HG03159 (cell line): ENCODE results near the gene OR10T2.
"Not testable (repeated sequence)": the region's sequence is repeated elsewhere in the genome, so short reads cannot be mapped to it uniquely, and the experiment has no call there.

Experiments used
- ATAC-seq: cut with Tn5 transposase; IDR thresholded peaks from one replicate; pipeline ENCODE4 v1.9.1; 2021; ENCODE audit warnings: mild to moderate bottlenecking, moderate library complexity; ENCODE audit not compliant: unreplicated experiment

Gene OR10T2, protein sequence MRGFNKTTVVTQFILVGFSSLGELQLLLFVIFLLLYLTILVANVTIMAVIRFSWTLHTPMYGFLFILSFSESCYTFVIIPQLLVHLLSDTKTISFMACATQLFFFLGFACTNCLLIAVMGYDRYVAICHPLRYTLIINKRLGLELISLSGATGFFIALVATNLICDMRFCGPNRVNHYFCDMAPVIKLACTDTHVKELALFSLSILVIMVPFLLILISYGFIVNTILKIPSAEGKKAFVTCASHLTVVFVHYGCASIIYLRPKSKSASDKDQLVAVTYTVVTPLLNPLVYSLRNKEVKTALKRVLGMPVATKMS

DNA sequence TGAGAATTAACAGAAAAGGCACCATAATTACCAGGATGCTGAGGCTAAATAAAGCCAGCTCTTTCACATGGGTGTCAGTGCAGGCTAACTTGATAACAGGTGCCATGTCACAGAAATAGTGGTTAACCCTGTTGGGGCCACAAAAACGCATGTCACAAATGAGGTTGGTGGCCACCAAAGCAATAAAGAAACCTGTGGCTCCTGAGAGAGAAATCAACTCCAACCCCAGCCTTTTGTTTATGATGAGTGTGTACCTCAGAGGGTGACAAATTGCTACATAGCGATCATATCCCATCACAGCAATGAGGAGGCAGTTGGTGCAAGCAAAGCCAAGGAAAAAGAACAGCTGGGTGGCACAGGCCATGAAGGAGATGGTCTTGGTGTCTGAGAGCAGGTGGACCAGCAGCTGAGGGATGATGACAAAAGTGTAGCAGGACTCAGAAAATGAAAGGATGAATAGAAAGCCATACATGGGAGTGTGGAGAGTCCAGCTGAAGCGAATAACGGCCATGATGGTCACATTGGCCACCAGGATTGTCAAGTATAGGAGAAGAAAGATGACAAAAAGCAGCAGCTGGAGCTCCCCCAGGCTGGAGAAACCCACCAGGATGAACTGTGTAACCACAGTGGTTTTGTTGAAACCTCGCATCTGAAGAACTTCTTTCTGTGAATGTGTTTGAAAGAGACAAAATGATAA is at the start of gene OR10T2:
OR10T2 (minus strand) TSS at position 649 of the 697 bp plus-strand sequence; CDS start at position 649, 0 bp downstream.
- ATAC-seq, result no peak

DNA sequence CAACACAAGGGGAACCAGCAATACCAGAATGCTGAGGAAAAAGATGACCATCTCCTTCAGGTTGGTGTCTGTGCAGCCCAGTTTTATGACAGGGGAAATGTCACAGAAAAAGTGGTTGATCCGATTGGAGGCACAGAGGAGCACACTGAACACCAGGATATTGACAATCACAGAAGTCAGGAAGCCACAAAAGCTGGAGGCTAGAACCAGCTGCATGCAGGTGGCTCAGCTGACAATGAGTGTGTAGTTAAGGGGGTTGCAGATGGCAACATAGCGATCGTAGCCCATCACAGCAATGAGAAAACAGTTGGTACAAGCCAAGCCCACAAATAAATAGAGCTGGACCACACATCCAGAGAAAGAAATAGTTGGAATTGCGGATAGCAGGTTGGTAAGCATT is 46.1 kb upstream of the OR10T2 start:
- no peak for ATAC-seq

DNA sequence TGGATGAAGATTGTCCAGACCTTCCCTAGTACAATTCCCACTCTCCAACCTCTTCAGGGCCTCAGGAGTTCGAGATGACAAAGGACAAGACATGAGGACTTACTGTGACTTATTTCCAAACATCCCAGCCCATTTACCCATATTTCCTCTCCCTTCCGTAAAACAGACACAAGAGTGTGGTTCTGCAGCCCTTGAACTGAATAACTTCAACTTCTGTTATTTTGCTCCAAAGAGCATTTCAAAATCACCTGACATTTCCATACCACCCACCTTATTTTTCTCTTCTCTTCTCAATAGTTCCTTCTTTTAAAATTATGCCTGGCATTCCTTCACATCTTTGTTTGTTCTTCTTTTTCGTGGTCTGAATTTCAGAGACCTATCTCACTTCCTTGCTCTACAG is 35.5 kb upstream of the OR10T2 start:
- no peak for ATAC-seq

DNA sequence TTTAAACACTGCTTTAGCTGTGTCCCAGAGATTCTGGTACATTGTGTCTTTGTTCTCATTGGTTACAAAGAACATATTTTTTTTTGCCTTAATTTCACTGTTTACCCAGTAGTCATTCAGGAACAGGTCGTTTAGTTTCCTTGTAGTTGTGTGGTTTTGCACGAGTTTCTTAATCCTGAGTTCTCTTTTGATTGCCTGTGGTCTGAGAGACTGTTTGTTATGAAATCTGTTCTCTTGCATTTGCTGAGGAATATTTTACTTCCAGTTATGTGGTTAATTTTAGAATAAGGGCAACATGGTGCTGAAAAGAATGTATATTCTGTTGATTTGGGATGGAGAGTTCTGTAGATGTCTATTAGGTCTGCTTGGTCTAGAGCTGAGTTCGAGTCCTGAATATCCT is 30.9 kb upstream of the OR10T2 start:
- ATAC-seq, result not testable (repeated sequence)

DNA sequence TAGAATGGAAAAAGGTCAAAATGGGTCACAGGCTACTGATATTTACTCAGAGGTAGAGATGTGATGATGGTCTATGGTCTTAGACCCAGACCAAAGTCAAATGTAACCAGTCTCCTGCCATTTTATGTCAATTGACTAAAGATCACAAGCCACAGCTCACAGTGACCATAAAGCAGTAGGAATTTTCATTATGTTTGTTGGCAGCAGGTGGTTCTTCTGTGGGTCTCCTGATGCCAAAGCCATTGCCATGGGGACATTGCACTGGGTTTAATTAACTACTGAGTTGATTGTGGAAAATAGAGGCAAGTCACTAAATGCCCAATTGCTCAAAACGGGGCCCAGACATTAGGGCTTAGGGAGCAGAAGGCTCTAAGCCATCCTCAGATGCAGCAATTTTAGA is 26.9 kb upstream of the OR10T2 start, which contains the start of gene OR10K2:
OR10K2 (minus strand) TSS at position 101 of the 400 bp plus-strand sequence. CDS start 5,371 bp downstream, outside the sequence.
- no peak for ATAC-seq

DNA sequence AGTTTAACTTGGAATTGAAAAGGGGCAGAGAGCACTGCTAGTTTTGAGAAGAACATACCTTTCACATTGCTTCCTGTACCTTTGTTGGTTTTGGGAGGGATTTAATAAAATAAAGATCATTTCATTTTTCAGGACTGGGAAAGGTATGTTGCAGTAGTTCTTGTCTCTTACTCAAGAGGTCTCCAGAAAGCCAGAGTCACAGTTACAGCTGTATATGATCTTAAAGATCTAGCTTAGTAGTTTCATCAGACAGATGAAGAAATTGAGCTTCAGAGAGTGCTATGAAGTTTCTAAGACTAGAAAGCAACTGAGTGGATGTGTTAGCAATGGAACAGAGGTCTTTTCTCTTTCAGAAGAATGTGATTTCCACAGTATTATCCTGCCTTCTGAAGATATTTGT is 25.8 kb upstream of the OR10T2 start:
- no peak for ATAC-seq

DNA sequence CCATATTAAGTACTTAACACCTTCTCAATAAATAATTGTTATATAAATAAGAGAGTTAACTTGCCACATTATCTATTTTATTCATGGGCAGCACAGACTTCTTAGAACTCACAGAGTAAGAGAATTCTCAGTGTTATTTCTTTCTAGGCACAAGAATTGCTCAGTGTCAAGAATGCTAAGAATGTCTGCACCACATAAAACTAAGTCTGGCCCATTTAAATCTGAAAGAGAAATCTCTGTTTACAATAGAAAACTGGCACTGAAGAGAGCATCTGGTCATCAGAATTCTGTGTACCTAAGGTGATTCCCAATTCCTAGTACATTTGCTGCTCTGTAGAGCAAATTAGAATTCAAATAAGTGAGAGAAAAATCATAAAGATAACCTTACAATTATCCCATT is 22.9 kb upstream of the OR10T2 start:
- no peak for ATAC-seq

DNA sequence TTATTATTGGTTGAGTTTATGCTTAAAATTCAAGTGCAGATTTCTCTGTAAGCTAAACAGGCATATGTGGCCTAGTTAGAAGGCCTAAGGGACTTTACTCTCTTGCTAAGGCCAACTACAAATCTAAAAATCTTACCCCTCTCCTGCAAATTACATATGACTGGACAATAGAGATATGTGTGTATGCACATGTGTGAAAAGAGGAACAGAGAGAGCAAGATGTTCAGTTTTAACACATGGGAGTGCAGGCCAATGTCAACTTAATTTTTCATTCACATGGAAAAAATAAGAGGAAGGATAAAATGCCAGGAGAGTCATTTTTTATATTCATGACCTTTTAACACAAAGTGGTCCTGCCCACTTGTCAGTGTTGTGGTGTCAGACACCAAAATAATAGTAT is 18.3 kb upstream of the OR10T2 start:
- ATAC-seq, result no peak

DNA sequence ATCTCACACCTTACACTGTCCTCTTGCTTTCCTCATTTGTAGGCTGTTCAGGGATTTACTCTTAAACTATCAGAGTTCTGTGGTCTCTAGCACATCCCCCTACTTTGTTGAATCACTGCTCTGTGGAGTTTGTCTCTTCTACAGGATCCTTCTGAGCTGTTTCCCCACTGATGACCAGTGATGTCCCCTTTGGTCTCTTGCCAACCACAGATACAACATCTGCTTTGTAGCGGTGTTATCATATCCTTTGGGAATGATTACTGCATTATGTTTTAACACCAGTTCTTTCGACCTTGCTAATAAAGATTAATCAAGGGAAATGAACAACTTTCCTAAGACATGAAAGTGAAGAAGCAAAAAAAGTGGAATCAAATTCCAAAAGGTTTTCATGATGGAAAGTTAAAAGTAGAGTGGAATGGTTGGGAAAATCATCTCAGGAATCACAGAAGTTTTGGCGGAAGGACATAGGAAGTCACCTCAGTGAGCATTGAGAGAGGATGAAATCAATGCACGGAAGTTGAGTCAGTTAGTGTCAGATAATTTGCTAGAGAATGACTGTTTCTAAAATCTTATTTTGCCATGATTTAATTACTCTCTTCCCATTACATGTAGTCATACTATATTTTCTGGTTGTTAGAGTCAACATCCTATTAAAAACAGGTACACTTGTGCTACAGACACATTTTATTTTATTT is 15.5 kb upstream of the OR10T2 start:
- ATAC-seq, result no peak

DNA sequence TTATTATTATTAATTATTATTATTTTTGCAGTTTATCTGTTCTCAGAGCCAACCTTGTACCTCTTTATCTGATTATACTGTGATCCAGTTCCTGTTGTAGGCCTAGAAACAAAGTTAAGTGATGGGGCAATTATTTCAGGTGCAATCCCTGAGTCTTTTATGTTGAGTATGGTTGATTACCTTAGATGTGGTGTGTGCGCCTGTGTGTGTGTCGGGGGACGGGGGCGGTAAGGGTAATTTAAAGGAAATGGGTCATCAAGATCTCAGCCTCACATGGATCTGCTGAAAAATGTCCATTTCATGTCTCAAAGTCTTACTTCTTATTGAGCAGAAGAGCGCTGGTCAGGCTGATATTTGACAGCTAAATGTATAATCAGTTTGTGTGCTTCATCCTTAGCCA is 7.8 kb upstream of the OR10T2 start:
- no peak for ATAC-seq

DNA sequence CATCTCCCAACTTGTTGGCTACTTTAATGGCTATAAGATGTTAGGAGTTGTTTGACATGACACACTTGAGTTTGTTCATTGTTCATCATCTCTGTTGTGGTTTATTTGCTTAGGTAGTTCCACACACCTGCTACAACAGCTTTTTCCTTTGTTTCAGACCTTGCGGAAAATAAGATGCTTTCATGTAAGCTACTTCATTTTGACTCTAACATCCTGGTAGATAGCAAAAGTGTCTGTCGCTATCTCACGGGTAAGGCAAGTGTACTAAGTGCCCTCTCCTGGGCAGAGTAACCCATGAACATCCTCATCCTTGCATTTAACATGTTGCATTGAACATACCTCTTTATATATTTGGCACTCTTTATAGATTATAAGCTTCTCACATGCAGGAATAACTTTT is 1.6 kb upstream of the OR10T2 start:
- no peak for ATAC-seq

DNA sequence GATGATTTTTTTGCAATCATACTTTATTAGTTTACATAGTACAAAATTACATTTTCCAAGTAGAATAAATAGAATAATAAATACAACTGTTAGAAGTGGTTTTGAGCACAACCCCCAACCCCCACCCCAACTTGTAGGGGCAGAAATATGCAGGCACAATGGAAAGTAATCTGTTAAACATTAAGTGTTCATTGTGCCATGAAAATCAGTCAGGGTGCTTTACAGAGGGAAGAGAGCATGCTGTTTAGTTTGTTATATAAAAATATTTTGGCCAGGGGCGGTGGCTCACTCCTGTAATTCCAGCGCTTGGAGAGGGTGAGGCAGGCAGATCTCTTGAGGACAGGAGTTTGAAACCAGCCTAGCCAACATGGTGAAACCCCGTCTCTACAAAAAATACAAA is 2.6 kb downstream of the OR10T2 start:
- ATAC-seq, result no peak

DNA sequence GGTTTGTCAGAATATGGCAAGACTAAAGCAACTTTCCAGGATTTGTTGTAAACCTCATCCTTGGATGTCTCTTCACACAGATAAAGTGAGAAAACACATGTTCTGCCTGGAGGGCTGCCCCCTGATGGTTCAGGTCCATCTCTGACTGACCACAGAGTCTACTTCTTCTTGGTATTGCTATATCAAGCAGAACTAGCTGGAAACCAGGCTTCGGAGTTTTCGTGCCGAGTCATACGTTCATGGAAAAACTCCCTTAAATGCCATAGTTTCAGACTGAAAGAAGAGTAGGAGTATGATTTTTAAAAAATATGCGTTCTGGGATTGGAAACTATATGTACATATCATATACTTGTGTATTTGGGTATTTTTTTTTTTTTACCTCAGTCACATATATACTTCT is 5.8 kb downstream of the OR10T2 start:
- ATAC-seq, result no peak

DNA sequence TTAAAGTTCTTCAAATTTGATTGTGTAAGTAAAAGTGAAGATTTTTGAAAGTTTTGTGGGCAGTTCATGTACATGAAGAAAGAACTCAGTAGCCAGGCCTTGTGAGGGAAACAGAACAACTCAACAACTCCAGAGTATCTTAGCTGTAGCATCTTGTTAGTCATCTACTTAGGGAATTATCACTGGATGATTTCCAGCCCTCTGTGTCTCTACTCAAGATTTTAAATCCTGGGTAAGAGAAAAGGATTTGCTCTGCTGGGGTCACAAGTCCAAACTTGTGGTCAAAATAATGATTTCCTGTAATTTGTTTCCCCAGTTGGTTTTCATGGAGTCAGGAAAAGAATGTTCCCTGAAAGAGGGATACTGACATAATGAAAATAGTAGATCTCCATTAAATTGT is 8.2 kb downstream of the OR10T2 start:
- no peak for ATAC-seq

DNA sequence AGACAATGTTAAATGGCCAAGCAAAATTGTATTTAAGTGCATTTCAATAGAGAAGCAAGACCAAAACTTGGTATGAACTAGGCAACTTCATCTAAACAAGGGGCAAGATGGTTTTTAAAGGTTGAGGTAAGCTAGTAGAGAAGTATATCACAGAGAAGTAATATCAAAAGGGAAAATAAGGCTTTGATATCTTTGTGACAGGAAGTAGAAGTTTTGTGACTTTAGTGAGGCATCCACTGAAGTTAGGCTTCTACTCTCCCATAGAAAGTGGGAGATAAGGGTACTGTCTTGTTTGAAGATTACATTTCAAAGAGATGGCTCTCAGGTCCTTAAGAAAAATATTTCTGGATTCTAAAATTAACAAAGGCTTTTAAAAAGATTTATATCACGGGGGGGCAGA is 8.9 kb downstream of the OR10T2 start:
- ATAC-seq, result no peak

DNA sequence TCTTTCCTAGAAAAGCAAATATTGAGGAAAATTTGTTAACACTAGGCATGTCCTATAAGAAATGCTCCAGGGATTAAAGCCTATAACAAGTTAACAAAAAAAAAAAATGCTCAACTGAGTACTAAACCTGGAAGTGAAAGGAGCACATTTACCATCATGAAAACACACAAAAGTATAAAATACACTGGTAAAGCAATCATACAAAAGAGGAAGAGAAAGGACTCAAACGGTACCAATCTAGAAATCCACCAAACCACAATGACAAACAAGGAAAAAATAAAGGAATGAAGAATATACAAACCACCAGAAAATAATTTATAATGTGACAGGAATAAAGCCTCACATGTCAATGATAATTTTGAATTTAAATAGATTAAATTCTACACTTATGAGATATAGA is 24.4 kb downstream of the OR10T2 start:
- ATAC-seq, result no peak

DNA sequence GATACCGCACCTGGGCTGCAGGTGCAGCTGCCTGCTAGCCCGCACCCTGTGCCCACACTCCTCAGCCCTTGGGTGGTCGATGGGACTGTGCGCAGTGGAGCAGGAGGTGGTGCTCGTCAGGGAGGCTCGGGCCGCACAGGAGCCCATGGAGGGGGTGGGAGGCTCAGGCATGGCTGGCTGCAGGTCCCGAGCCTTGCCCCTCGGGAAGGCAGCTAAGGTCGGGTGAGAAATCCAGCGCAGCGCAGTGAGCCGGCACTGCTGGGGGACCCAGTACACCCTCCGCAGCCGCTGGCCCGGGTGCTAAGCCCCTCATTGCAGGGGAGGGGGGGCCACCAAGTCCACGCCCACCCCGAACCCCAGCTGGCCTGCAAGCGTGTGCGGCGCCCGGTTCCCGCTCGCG is 25.2 kb downstream of the OR10T2 start:
- ATAC-seq, result not testable (repeated sequence)

DNA sequence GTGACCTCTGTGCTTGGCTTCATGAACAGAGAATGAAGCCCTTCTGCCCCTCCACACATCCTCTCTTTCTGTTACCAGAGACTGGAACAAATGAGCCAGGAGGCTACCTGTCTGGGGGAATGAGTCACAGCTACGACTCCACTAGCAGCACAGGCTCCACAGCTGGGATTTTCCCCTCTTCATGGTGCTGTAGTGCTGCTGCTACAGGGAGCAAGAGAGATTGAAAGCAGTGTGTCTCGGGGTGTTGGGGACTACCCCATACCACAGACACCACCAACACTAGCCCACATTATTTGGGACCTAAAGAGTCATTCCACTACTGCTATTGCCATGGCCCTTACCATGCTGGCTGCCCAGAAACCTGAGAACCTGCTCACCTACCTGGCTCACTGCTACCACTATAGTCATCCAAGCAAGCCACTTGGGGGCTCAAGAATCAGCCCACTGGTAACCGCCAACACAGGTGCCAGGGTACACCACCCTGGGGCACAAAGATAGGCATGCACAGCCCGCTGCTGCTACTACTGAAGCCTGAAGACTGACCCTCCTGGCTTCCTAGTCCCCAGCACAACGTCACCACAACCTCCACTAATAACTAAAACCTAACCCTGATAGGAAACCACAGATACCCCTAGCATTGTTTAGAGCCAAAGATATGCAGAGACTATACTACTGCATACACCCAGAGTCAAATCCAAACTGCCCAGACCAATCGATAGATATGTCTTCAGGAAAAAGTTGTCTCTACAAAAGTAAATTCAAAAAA is 27.9 kb downstream of the OR10T2 start:
- ATAC-seq, result peak; percentile 93

DNA sequence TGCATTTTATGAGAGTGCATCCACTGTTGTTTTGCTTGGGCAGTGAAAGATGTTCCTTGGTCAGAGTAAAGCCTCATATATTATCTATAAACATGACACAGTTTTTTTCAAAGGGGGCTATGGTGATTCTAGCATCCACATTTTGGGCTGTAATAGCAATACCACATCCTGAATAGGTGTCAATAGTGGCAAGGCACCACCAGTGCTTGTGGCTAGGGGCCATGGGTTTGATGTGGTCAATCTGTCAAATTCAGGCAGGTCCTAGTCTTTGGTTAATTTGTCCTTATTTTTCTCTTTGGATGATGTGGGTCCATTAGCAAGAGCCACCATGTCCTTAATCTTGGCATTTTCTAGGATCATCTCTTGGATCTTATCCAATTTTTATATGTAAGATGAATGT is 32.5 kb downstream of the OR10T2 start:
- ATAC-seq, result no peak

DNA sequence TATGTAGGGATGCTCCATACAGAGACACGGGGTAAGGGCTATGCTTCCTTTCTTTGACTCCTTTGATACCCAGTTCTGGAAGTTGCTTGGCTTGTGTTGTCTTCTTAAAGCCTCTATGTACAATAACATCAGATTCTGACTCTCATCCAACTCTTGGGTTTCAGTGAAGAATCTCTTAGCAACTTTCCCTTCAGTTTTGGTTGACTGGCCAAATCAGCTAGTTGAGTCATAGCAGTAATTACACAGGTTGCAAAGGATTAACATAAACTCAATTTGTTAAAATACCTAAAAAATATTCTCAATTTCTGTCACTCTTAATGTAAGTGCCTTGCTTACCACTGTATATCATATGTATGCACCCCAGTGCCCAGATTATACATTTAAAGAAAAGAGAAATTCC is 36.3 kb downstream of the OR10T2 start:
- ATAC-seq, result no peak

DNA sequence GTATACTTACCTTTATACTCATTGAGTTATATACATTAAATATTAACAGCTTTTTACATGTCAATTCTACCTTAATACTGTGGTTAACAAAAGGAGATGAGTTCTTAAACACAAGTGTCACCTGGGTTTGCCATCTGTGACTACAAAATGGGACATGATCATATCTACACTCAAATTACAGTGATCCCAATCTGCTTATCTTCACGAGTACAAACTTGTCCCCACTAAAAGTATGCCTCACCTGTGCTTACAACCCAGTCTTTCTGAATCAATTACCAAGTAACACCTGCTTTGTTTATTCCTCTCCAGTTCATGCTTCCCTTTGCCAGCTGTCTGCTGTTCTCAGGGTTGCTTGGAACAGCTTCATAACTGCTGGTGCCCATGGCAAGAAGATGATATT is 36.8 kb downstream of the OR10T2 start:
- no peak for ATAC-seq
